Stimulated activated CD8-positive, alpha-beta memory T cell treated with anti-CD3 and anti-CD28 coated beads, Interleukin-12 subunit alpha, Interleukin-12 subunit beta, amount 100 ng/mL, for 1 hour (primary cell): Measurements from ENCODE around the gene BCAN.

Experiments used
- DNase-seq: peaks from one replicate; pipeline ENCODE4 v3.0.0-alpha.2; 2020; ENCODE audit warnings: low read depth

BCAN gene

DNA sequence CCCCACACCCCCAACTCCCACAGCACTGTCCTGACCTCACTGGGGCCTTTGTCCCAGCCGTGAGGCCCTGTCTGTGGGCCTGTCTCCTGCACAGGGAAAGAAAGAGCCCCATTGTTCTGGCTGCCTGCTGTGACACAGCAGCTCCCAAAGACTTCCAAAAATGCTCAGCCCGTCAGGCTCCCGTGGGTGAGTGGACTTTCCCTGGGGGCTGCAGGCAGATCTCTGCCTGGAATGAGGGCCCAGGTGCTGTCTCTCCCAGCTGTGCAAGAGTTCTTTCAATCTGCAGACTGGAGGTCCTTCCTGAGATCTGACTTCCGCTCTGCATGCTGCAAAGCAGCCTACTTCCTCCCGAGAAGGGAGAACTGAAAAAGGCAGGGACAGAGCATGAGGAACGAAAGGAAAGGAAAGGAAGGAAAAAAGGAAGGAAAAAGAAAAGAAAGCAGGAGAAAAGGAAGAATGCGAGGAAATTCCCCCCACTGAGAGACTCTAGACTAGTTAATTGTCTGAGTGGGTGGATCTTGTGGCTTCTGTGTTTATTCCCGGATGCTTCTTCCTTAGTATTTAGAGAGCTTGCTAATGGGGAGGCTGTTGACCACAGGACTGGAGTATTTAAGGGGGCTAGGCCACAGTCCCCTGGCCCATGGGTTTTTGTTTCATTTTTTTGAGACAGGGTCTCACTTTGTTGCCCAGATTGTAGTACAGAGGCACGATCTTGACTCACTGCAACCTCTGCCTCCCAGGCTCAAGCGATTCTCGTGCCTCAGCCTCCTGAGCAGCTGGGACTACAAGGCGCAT is 20.3 kb downstream of the BCAN start:
- DNase-seq = no peak

DNA sequence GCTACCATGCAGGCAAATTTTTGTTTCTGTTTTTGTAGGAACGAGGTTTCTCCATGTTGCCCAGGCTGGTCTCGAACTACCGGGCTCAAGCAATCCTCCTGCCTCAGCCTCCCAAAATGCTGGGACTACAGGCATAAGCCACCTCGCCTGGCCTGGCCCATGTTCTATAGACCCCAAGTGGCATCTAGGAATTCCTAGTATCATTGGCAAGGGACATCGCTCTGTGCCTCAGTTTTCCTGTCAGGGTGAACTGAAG is 20.8 kb downstream of the BCAN start:
- no peak for DNase-seq

GRCh38 chr1:156663178-156663577 is 21.3 kb downstream of the BCAN start:
- DNase-seq = no peak

GRCh38 chr1:156664046-156664766 is 22.3 kb downstream of the BCAN start:
- no peak for DNase-seq

GRCh38 chr1:156664767-156665411 is 23.0 kb downstream of the BCAN start:
- DNase-seq = no peak

GRCh38 chr1:156665539-156665938 is 23.6 kb downstream of the BCAN start:
- DNase-seq = no peak

DNA sequence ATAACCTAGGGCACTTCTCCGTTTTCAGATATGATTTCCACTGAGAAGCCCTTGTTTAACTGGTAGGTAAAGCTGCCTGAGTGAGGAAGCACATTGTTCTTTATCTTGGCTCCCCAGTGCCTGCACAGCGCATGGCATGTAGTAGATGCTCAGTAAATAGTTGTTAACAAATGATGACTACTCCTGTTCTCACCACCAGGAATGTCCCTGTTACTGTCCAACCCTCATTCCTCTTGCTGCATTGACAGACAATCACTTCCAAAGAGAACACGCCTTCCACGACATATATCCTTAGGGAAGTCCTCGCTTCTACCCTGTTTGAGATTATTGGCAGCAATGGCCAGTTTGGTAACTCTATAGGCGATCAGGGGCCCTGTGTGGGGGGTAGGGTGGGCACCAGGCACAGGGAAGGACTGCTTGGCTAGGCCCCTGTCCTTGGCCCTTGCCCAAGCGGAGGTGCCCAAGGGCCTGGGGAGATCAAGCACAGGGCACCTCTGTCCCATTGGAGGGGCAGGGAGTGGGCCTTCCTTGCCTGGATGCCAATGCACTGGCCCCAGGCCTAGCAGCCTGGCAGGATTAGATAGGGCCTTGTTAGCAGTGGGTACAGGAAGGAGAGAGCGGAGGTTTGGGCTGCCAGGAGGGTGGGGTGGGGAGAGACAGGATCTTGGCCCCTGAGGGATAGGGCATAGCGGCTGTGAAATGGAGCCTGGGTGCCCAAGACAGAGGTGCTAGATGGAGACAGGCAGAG is 25.1 kb downstream of the BCAN start:
- DNase-seq = no peak

- DNase-seq = no peak
These were observed 25.7 kb downstream of the BCAN start for GRCh38 chr1:156667610-156667967.

DNA sequence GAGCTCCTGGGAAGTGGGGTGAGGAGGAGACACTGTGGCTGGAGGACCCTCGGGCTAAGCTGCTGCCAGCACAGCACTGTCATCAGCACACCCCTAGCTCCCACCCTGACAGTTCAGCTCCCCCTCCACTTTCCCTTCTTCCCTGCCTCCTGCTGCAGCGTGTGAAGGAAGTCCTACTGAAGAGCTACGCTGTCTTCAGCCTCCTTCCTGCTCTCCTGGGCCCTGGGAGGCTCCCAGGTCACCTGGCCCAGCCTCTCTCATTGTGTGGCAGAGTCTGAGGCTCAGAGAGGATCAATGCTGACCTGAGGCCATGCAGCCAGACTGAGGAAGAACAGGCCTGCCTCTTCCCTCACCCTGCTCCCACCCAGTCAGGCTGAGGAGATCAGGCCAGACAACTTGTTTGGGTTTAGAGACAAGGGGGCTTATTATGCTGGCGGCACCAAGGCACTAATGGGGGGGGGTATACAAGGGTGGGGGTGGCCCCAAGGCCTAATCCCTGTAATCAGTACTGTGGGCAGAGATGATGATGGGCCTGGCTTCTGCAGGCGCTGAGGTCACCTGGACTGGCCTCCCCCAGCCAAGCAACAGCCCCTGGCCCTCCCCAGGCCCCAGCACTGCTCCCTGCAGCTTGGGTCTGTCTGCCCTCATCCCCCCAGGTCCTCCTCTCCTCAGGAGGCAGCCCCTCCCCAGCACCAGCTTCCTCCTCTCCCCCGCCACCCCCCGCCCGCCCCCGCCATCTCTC is 26.2 kb downstream of the BCAN start:
- no peak for DNase-seq

DNA sequence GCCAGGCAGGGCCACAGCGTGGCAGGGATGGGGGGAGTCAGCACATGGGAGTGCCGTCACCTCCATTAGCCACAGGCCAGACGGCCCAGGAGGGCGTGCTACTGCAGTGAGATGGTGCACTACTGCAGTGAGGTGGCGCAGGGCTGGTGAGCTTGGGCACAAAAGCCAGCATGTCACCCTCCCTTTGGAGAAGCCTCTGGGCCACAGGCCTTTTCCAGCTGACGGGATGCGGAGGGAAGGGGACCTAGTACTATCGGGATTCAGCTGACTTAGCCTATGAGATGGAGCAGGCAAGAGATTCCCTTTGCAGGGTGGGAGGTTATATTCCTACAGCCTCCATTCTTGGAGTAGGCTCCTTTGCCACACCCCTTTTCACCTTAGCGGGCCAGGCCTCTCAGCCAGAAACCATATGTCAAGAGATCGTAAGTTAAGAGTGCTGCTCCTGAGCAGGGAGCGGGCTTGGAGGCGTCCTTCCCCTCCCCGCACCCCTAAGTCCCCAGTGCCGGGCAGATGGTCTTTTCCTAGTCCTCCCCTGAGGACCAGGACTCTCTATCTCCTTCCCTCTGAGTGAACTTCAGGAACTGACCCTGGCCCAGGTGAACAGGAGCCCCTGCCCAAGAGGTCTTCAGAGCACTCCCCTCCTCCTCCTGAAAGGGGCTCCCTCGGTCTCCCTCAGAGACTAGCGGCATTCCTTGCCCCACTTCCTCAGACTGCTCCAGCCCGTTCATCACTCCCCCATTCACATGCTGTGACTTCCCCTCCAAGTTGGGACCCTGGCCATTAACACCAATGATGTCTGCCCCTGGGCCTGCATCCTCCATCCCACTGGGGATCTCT is 27.1 kb downstream of the BCAN start:
- no peak for DNase-seq

DNA sequence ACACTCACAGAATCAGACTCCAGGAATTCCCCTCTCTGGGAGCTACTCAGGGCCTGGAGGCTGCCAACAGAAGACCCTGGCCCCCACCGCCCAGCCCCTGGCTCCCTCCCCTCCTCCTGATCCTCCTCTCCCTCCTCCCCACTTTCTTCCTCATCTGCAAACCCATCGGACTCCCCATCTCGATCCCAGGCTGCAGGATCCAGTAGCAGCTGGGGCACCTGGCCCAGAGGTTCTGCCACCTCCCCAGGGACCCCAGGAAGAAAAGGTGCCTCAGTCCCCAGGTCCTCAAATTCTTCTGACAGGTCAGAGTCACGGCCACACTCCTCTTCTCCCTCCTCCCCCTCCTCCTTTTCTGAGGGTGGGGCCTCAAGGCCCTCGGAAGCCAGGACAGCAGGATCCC is 27.9 kb downstream of the BCAN start:
- DNase-seq = no peak

GRCh38 chr1:156670359-156670758 is 28.4 kb downstream of the BCAN start:
- no peak for DNase-seq

GRCh38 chr1:156670791-156671190 is 28.9 kb downstream of the BCAN start:
- DNase-seq = no peak

DNA sequence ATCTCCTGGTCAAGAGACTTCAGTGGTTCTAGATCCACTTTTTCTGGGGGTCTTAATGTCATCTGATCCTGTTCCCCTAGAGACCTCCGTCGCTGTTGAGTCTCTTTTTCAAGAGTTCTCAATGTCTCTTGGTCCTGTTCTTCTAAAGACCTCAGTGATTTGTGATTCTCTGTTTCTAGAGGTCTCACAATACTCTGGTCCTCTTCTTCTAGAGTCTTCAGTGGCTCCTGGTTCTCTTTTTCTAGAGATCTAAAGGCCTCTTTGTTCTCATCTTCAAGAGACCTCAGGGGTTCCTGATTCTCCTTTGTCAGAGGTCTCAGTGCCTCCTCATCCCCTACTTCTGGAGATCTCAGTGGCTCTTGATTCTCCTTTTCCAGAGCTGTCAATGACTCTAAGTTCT is 29.9 kb downstream of the BCAN start:
- no peak for DNase-seq

- DNase-seq = no peak
These were observed 31.6 kb downstream of the BCAN start for GRCh38 chr1:156673387-156674121.

- no peak for DNase-seq
These were observed 33.5 kb downstream of the BCAN start for GRCh38 chr1:156675210-156676113.

DNA sequence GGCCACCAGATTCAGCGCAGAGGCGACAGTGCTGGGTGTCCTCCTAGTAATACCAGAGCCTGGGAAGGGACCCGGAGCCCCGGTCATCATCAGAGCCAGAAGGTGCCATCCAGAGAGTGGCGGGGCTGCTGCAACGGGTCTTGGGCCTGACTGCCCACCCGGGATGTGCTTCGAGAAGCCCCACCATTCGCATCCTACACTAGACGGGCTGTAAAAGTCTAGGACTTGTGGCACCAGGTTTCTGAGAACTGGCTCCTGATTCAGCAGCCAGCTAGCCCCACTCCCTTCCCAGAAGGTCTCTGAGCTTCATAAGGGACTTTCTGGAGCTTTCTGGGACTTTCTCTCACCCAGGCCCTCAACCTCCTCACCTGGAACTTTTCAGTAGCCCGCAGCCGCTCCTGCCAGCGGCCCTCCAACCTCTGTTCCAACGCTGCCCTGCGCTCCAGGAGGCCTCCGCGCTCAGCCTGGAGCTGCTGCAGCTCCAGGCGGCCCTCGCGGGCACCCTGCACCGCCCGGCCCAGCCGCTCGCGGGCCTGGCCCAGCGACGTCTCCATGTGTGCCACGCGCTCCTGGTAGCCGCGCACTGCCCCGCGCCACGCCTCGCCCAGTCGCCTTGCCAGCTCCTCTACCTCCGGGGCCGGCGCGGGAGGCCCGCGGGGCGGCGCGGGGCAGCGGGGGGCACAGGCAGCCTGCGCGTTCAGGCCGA is 34.4 kb downstream of the BCAN start:
- no peak for DNase-seq

GRCh38 chr1:156676820-156677615 is 35.1 kb downstream of the BCAN start, which contains the start of gene NES:
TSS of gene NES (minus strand) at chr1:156677407. CDS start at chr1:156677264, 143 bp downstream.
- no peak for DNase-seq
